Measurements from ENCODE around the gene MTAP.

DNA sequence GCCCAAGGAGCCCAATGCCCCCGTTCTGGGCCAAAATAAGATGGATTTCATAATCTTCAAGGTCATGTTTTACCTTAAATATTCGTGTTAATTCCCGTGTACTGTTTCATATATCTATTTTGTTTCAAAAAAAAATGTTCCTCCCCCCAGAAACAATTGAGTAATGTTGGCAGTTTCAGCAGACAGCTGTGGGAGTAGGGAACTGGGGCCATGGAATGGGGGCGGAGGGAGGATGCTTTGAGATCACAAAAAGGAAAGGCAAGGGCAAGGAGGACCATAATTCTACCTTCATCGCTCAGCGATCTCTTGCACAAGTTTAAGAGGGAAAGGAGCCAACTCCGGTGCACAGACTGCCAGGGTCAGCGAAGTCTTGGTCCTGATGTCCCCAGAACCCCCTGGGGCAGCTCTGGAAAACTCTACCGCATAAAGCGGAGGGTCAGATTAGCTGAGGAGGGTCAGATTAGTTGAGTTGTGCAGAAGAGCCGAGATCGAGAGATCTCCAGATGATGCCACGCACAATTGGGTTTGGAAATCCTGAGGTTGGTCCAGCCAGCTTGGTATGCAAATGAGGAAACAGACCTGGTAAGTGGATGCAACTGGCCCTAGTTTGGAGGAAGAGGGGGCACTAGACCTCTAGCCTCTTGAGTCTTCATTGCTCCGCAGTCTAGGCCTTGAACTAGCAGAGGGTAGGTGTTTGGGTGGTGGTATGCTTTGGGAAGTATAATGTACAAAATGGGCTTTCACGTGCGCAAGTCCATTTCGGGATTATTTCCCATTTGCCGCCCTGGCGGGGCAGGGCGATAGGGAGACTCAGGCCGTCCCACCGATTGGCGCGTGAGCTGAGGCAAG lies 167.7 kb downstream of the MTAP start:
- TF ChIP-seq EZH2 (optimal IDR thresholded peaks at IDR 0.05; ENCODE audit: low read depth, low read length): no peak
- TF ChIP-seq, protein P1, sequence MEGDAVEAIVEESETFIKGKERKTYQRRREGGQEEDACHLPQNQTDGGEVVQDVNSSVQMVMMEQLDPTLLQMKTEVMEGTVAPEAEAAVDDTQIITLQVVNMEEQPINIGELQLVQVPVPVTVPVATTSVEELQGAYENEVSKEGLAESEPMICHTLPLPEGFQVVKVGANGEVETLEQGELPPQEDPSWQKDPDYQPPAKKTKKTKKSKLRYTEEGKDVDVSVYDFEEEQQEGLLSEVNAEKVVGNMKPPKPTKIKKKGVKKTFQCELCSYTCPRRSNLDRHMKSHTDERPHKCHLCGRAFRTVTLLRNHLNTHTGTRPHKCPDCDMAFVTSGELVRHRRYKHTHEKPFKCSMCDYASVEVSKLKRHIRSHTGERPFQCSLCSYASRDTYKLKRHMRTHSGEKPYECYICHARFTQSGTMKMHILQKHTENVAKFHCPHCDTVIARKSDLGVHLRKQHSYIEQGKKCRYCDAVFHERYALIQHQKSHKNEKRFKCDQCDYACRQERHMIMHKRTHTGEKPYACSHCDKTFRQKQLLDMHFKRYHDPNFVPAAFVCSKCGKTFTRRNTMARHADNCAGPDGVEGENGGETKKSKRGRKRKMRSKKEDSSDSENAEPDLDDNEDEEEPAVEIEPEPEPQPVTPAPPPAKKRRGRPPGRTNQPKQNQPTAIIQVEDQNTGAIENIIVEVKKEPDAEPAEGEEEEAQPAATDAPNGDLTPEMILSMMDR (IDR thresholded peaks at IDR 0.05; ENCODE audit: low read length): no peak

Data from MM.1S (cell line).